Endothelial cell (in vitro differentiated cells): ENCODE data around the gene CSNK1G2. TPM values are rescaled to one million over a fixed set of nuclear protein-coding genes. Genes with fewer than 3 reads are reported as not detected.

Experiments used
- DNase-seq: peaks from one replicate; pipeline ENCODE4 v3.0.0; 2021; ENCODE audit warnings: low spot score
- H3K27ac Mint-ChIP-seq: one replicate; pipeline ENCODE4 v1.8.0; 2021; ENCODE audit warnings: mixed read lengths, inconsistent platforms; ENCODE audit not compliant: unreplicated experiment
- H3K27me3 Mint-ChIP-seq: one replicate; pipeline ENCODE4 v1.8.0; 2021; ENCODE audit warnings: mild to moderate bottlenecking, moderate library complexity, mixed read lengths, inconsistent platforms; ENCODE audit not compliant: unreplicated experiment
- H3K36me3 Mint-ChIP-seq: one replicate; pipeline ENCODE4 v1.8.0; 2021; ENCODE audit warnings: mild to moderate bottlenecking, low read depth, mixed read lengths, inconsistent platforms; ENCODE audit not compliant: unreplicated experiment
- H3K4me1 Mint-ChIP-seq: one replicate; pipeline ENCODE4 v1.8.0; 2021; ENCODE audit warnings: mild to moderate bottlenecking, mixed read lengths, inconsistent platforms; ENCODE audit not compliant: unreplicated experiment
- H3K4me3 Mint-ChIP-seq: one replicate; pipeline ENCODE4 v1.8.0; 2021; ENCODE audit warnings: mild to moderate bottlenecking, mixed read lengths, inconsistent platforms; ENCODE audit not compliant: unreplicated experiment
- H3K9me3 Mint-ChIP-seq: one replicate; pipeline ENCODE4 v1.8.0; 2021; ENCODE audit warnings: mixed read lengths, inconsistent platforms; ENCODE audit not compliant: unreplicated experiment
- CTCF ChIP-seq: fragments of 200-600 bp; sonication (generic); IDR thresholded peaks from one replicate; pipeline ENCODE4 v1.5.0; 2021; ENCODE audit warnings: antibody characterized with exemption; ENCODE audit not compliant: unreplicated experiment
- total RNA-seq: library from RNA; stranded (reverse); fragmentation: NEBNext Ultra II Directional; extraction: Animal tissue kit (Norgen Biotek cat#: 25700); gene quantifications from one replicate; pipeline ENCODE4 v1.2.1, GENCODE V29; 2021; ENCODE audit not compliant: unreplicated experiment

The CSNK1G2 gene
- total RNA-seq, 1 donor from 2014 or later: 110 TPM

- DNase-seq: no peak
- Mint-ChIP-seq H3K36me3 (peaks cover 4% of the 10 kb centered on the region), H3K4me1 (peaks cover 11% of the 10 kb centered on the region), H3K4me3 (peak overlapping the region; percentile 29), H3K27ac (peak overlapping the region; percentile 87), H3K27me3 (peaks cover 3% of the 10 kb centered on the region), H3K9me3 (no peaks in the 10 kb centered on the region)
- TF ChIP-seq CTCF: no peak
Measured at GRCh38 chr19:1904860-1905109, 36.2 kb upstream of the CSNK1G2 start.

- DNase-seq: peak; percentile 98
- peak within 1 kb of the TSS; percentile 89 for H3K27ac Mint-ChIP-seq
- no peak for TF ChIP-seq CTCF
- peak within 1 kb of the TSS; percentile 93 for H3K4me3 Mint-ChIP-seq
- peaks cover 3% of the 10 kb centered on the region for H3K27me3 Mint-ChIP-seq
- H3K36me3 Mint-ChIP-seq: peaks cover 4% of the 10 kb centered on the region
- H3K9me3 Mint-ChIP-seq: no peaks in the 10 kb centered on the region
- peaks cover 15% of the 10 kb centered on the region for H3K4me1 Mint-ChIP-seq
Measured at GRCh38 chr19:1905110-1905862, 35.7 kb upstream of the CSNK1G2 start, which contains the start of the genes ADAT3 and SCAMP4. TSS of gene ADAT3 (plus strand) at chr19:1905399. CDS start at chr19:1912048, 6,649 bp downstream. TSS of gene SCAMP4 (plus strand) at chr19:1905399. CDS start at chr19:1915020, 9,621 bp downstream.

GRCh38 chr19:1905863-1906375 lies 35.1 kb upstream of the CSNK1G2 start:
- H3K4me1 Mint-ChIP-seq: peaks cover 15% of the 10 kb centered on the region
- no peak for DNase-seq
- peaks cover 3% of the 10 kb centered on the region for H3K27me3 Mint-ChIP-seq
- peak overlapping the region; percentile 93 for H3K4me3 Mint-ChIP-seq
- peak overlapping the region; percentile 89 for H3K27ac Mint-ChIP-seq
- peaks cover 4% of the 10 kb centered on the region for H3K36me3 Mint-ChIP-seq
- no peaks in the 10 kb centered on the region for H3K9me3 Mint-ChIP-seq
- no peak for TF ChIP-seq CTCF

- no peak for TF ChIP-seq CTCF
- H3K27ac Mint-ChIP-seq: no peak overlapping the region
- peak overlapping the region; percentile 48 for H3K4me3 Mint-ChIP-seq
- H3K36me3 Mint-ChIP-seq: peaks cover 4% of the 10 kb centered on the region
- DNase-seq: no peak
- H3K4me1 Mint-ChIP-seq: peaks cover 15% of the 10 kb centered on the region
- no peaks in the 10 kb centered on the region for H3K9me3 Mint-ChIP-seq
- H3K27me3 Mint-ChIP-seq: peaks cover 3% of the 10 kb centered on the region
Measured at GRCh38 chr19:1906985-1907562, 33.9 kb upstream of the CSNK1G2 start.
